RWPE2 (cell line): ENCODE measurements around the gene TULP4.

Experiments
- ATAC-seq: fragments of 200-7000 bp; cut with Tn5 transposase; 3 replicates; pipeline ENCODE4 v1.9.1; 2021; ENCODE audit warnings: low read depth
- DNase-seq: peaks from one replicate; pipeline ENCODE4 v3.0.0-alpha.2; 2020; ENCODE audit warnings: low spot score
- H3K27ac ChIP-seq: fragments of 450-650 bp; 2 replicates; pipeline ENCODE4 v1.5.1; 2017; ENCODE audit warnings: mild to moderate bottlenecking; ENCODE audit not compliant: poor library complexity, severe bottlenecking
- H3K27me3 ChIP-seq: fragments of 250-450 bp; sonication (Bioruptor Pico); 2 replicates; pipeline ENCODE4 v1.5.1; 2021; ENCODE audit warnings: mild to moderate bottlenecking, moderate library complexity; ENCODE audit not compliant: insufficient read depth, poor library complexity, severe bottlenecking
- H3K36me3 ChIP-seq: fragments of 250-450 bp; sonication (Bioruptor Pico); 2 replicates; pipeline ENCODE4 v1.5.1; 2020; ENCODE audit warnings: low read depth, mild to moderate bottlenecking, moderate library complexity
- H3K4me1 ChIP-seq: fragments of 250-450 bp; sonication (Bioruptor Pico); 2 replicates; pipeline ENCODE4 v1.5.1; 2021; ENCODE audit warnings: mild to moderate bottlenecking, moderate library complexity; ENCODE audit not compliant: insufficient read depth, poor library complexity, severe bottlenecking
- H3K4me3 ChIP-seq: fragments of 250-450 bp; sonication (Bioruptor Pico); 2 replicates; pipeline ENCODE4 v1.5.1; 2021; ENCODE audit warnings: mild to moderate bottlenecking, moderate library complexity; ENCODE audit not compliant: severe bottlenecking
- H3K9me3 ChIP-seq: fragments of 250-450 bp; sonication (Bioruptor Pico); 2 replicates; pipeline ENCODE4 v1.5.1; 2021; ENCODE audit warnings: mild to moderate bottlenecking, moderate library complexity; ENCODE audit not compliant: severe bottlenecking
- CTCF ChIP-seq: fragments of 450-650 bp; IDR thresholded peaks from one replicate; pipeline ENCODE4 v1.5.1; 2017; ENCODE audit warnings: mild to moderate bottlenecking, moderate library complexity; ENCODE audit not compliant: poor library complexity, severe bottlenecking

Gene TULP4

GRCh38 chr6:158421381-158421780 is 109.1 kb downstream of the TULP4 start:
- H3K27ac ChIP-seq = no peak overlapping the region
- H3K36me3 ChIP-seq = peaks cover 8% of the 10 kb centered on the region
- peaks cover 15% of the 10 kb centered on the region for H3K4me1 ChIP-seq
- no peaks in the 10 kb centered on the region for H3K27me3 ChIP-seq
- H3K4me3 ChIP-seq = no peak overlapping the region
- TF ChIP-seq CTCF = no peak
- ATAC-seq (no peak), DNase-seq (no peak)
- peaks cover 4% of the 10 kb centered on the region for H3K9me3 ChIP-seq

- H3K4me1 ChIP-seq = peaks cover 2% of the 10 kb centered on the region
- H3K27ac ChIP-seq = no peak overlapping the region
- no peak for TF ChIP-seq CTCF
- ATAC-seq (no peak), DNase-seq (no peak)
- no peak overlapping the region for H3K4me3 ChIP-seq
- no peaks in the 10 kb centered on the region for H3K27me3 ChIP-seq
- H3K9me3 ChIP-seq = peaks cover 4% of the 10 kb centered on the region
- H3K36me3 ChIP-seq = peaks cover 8% of the 10 kb centered on the region
Observed at GRCh38 chr6:158422629-158423238, 110.5 kb downstream of the TULP4 start.

GRCh38 chr6:158431036-158431435 is 118.8 kb downstream of the TULP4 start:
- no peak for DNase-seq
- peaks cover 2% of the 10 kb centered on the region for H3K9me3 ChIP-seq
- H3K4me3 ChIP-seq = no peak overlapping the region
- TF ChIP-seq CTCF = no peak
- no peaks in the 10 kb centered on the region for H3K36me3 ChIP-seq
- no peaks in the 10 kb centered on the region for H3K4me1 ChIP-seq
- no peaks in the 10 kb centered on the region for H3K27me3 ChIP-seq
- no peak overlapping the region for H3K27ac ChIP-seq
- no peak for ATAC-seq

- ATAC-seq (no peak), DNase-seq (no peak)
- no peaks in the 10 kb centered on the region for H3K27me3 ChIP-seq
- H3K9me3 ChIP-seq = peaks cover 2% of the 10 kb centered on the region
- no peaks in the 10 kb centered on the region for H3K36me3 ChIP-seq
- H3K4me1 ChIP-seq = no peaks in the 10 kb centered on the region
- no peak overlapping the region for H3K4me3 ChIP-seq
- TF ChIP-seq CTCF = no peak
- H3K27ac ChIP-seq = no peak overlapping the region
Observed at GRCh38 chr6:158431560-158431959, 119.3 kb downstream of the TULP4 start.

GRCh38 chr6:158437571-158437970 is 125.3 kb downstream of the TULP4 start:
- DNase-seq = no peak
- no peaks in the 10 kb centered on the region for H3K27me3 ChIP-seq
- no peak for ATAC-seq

More at GRCh38 chr6:158437571-158437970, 125.3 kb downstream of the TULP4 start:
- no peak for TF ChIP-seq CTCF
- no peak overlapping the region for H3K27ac ChIP-seq
- no peaks in the 10 kb centered on the region for H3K4me1 ChIP-seq
- H3K9me3 ChIP-seq = no peaks in the 10 kb centered on the region
- H3K36me3 ChIP-seq = no peaks in the 10 kb centered on the region
- H3K4me3 ChIP-seq = no peak overlapping the region
